K562 (cell line): Measurements from ENCODE around the gene PIK3R4.

Experiments
- CHD1 ChIP-seq: fragments of 200-600 bp; sonication (generic); IDR thresholded peaks from one replicate; pipeline ENCODE4 v1.6.1; 2012; ENCODE audit warnings: mild to moderate bottlenecking, moderate library complexity, low read length, inconsistent platforms
- HDAC2 ChIP-seq: fragments of 450-650 bp; IDR thresholded peaks from 2 replicates; pipeline ENCODE4 v1.6.1; 2016; ENCODE audit warnings: mild to moderate bottlenecking
- PREB ChIP-seq: sonication (generic); formaldehyde crosslinking; IDR thresholded peaks from 2 replicates; pipeline ENCODE4 v1.8.1; 2023; ENCODE audit warnings: mild to moderate bottlenecking, missing genetic modification reagents
- ZNF431 ChIP-seq: sonication (generic); formaldehyde crosslinking; IDR thresholded peaks from 2 replicates; pipeline ENCODE4 v1.8.0; 2022; ENCODE audit warnings: mild to moderate bottlenecking, missing genetic modification reagents

- TF ChIP-seq PREB (CRISPR knock-in tag) (no peak), ZNF431 (CRISPR knock-in tag) (no peak), HDAC2 (no peak), CHD1 (no peak)
Observed at GRCh38 chr3:130662501-130662996, 84.1 kb downstream of the PIK3R4 start.
